ENCODE data around the gene ARRB1. TPM values are rescaled to one million over a fixed set of nuclear protein-coding genes. Genes with fewer than 3 reads are reported as not detected.

ARRB1 gene
- total and polyA plus RNA-seq, 2 of the 13 experiments (the other 11 are each of a cell fraction or from before 2014, with no cell fraction given): 22.5 to 35.7 TPM

GRCh38 chr11:75399344-75400145 is 48.1 kb upstream of the ARRB1 start, which contains the start of gene RPS3 (continued):
- TF ChIP-seq ZNF34 (CRISPR knock-in tag; IDR thresholded peaks at IDR 0.05; ENCODE audit: borderline replicate concordance): peak; percentile 80
- TF ChIP-seq SNAI1 (CRISPR knock-in tag; IDR thresholded peaks at IDR 0.05; ENCODE audit: borderline replicate concordance): no peak; the same call in 1 of the 2 replicates
- no peak for TF ChIP-seq ATF6 (CRISPR knock-in tag; conservative IDR thresholded peaks at IDR 0.05)
- peak; percentile 71; the same call in 1 of the 2 replicates for TF ChIP-seq ZNF317 (CRISPR knock-in tag; IDR thresholded peaks at IDR 0.05)
- no peak for TF ChIP-seq ZKSCAN1 (IDR thresholded peaks at IDR 0.05; ENCODE audit: low read length)
- no peak; the same call in none of the 2 replicates for TF ChIP-seq SIX1 (CRISPR knock-in tag; IDR thresholded peaks at IDR 0.05; ENCODE audit: borderline replicate concordance)
- no peak for TF ChIP-seq NCOA5 (CRISPR knock-in tag; IDR thresholded peaks at IDR 0.05)
- TF ChIP-seq ZNF160 (CRISPR knock-in tag; IDR thresholded peaks at IDR 0.05): peak; percentile 91
- peak; percentile 93 for TF ChIP-seq ZNF563 (CRISPR knock-in tag; IDR thresholded peaks at IDR 0.05)
- peak; percentile 53; the same call in 1 of the 2 replicates for TF ChIP-seq NFYB (CRISPR knock-in tag; IDR thresholded peaks at IDR 0.05)
- TF ChIP-seq REST (IDR thresholded peaks at IDR 0.05; ENCODE audit: borderline replicate concordance in 1 of 2, low read depth in 1 of 2, low read length in 2 of 2): peak in 1 of 2 experiments; percentile 85; a peak in 2 of 4 replicates
- TF ChIP-seq JUND (CRISPR knock-in tag; IDR thresholded peaks at IDR 0.05): peak; percentile 66; the same call in 1 of the 2 replicates
- no peak for TF ChIP-seq PAWR (CRISPR knock-in tag; IDR thresholded peaks at IDR 0.05; ENCODE audit: borderline replicate concordance)
- TF ChIP-seq RBM22 (optimal IDR thresholded peaks at IDR 0.05; ENCODE audit: low read length): peak; percentile 28
- 0 out of 2 replicates have a peak, but pooled peaks have one; percentile 31 for TF ChIP-seq ZBTB43 (CRISPR knock-in tag; conservative IDR thresholded peaks at IDR 0.05)
- peak; percentile 13 to 98; a peak in 2 of 4 replicates for TF ChIP-seq KLF16 (CRISPR knock-in tag; IDR thresholded peaks at IDR 0.05)
- no peak for TF ChIP-seq ZBTB37 (CRISPR knock-in tag; IDR thresholded peaks at IDR 0.05)
- peak; percentile 39; the same call in 1 of the 2 replicates for TF ChIP-seq FOXP4 (CRISPR knock-in tag; IDR thresholded peaks at IDR 0.05)
